Measurements from ENCODE around the gene ELP5.
"Not testable (repeated sequence)": the region's sequence is repeated elsewhere in the genome, so short reads cannot be mapped to it uniquely, and the experiment has no call there.

Gene ELP5

DNA sequence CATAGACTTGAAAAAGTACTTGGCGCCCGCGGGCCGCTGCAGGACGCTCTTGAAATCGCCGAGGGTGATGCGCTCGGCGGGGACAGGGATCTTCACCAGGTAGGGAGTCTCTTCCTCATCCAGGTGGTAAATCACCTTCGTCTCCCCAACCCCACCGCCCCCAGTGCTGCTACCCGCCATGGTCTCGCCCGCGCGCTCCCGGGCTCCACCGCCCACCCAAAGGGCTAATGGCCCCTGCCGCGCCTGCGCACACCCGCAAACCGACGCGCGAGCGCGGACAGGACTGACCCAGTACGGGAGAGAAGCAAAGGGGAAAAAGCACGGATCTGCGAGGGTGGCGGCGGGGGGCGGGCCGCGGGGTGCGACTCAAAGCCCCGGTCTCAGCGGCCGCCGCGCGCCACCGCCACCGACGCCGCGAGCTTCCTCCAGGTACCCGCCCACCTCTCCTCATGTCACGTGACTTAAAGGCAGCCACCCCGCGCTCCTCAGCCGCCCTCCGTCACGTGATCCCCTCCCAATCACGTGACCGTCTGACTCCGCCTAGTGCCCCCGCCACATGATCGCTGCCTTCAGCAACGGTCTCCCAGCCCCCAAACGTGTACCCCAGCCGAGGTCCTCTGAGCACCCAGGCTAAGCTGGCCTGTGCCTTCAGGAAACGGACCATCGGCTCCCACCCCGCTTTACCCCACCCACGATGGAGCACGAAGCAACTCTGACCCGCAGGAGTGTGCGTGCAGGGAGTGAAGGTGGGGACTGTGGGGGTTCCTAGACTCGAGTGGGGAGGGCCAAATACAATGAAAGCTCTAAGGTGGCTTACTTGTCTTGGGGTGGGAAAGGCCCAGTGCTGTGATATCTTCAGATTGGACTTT is 17.7 kb upstream of the ELP5 start, which contains the start of gene DVL2:
TSS of gene DVL2 (minus strand) at position 435 of the 869 bp plus-strand sequence. CDS start at position 180, 255 bp downstream.
- in situ Hi-C loops (cut with MboI; ENCODE audit: low pct_unique_long_range_greater_than_20kb, low sequenced_read_pairs): no loop called here
- DNase-seq: peak; percentile 97

GRCh38 chr17:7235693-7236665 is 16.0 kb upstream of the ELP5 start:
- DNase-seq: no peak
- in situ Hi-C loops (cut with MboI; ENCODE audit: low pct_unique_long_range_greater_than_20kb, low sequenced_read_pairs): no loop called here

DNA sequence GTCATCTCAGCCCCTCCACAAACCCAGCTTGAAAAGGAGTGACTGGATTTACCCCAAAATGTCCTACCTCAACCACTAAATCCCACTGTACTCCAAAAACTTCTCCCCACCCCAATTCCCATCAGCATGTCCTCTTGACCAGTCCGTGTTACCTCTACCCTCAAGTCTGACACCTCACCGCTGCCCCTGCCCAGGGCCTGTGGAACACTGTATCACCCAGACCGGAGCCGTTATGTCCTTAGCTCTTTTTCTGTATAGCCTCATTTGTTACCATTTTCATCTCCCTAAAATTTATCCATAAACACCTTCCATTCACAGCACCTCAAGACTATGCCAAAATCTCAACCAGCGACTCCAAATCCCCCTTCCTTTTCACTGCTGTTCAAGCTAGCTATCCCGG is 15.2 kb upstream of the ELP5 start:
- no peak for DNase-seq
- in situ Hi-C loops (cut with MboI; ENCODE audit: low pct_unique_long_range_greater_than_20kb, low sequenced_read_pairs): no loop called here

- in situ Hi-C loops (cut with MboI; ENCODE audit: low pct_unique_long_range_greater_than_20kb, low sequenced_read_pairs): no loop called here
- DNase-seq: no peak
Observed at GRCh38 chr17:7237266-7237760, 14.7 kb upstream of the ELP5 start.

DNA sequence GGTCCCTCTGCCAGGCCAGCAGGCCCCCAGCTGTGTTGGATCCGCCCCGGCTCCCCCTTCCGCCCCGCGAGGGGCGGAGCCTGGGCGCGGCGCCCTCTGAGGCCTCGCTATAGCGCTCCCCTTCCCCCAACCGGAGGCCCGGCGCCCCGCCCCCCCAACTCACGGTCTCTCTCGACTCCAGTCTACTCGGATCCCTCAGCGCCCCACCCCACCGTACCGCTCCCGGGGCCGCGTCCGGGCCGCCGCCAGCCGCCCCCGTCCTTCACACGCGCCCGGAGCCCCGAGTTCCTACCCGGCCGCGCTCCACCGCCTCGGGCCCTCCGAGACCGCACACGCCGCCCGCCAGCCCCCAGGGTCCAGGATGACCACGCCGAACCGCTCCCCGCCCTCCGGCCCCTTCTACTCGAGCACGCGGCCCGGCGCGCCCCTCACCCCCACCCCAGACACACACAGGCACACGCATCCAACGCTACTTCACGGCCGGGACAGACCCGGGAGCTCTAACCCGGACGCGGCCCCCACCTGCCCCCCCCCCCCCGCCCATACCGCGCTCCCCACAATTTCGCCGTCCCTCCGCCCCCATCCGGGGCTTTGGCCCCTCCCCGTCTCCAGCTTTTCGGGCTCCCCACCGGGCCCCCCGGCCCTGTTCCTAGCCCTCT is 14.1 kb upstream of the ELP5 start:
- peak; percentile 59 for DNase-seq
- in situ Hi-C loops (cut with MboI; ENCODE audit: low pct_unique_long_range_greater_than_20kb, low sequenced_read_pairs): no loop called here

DNA sequence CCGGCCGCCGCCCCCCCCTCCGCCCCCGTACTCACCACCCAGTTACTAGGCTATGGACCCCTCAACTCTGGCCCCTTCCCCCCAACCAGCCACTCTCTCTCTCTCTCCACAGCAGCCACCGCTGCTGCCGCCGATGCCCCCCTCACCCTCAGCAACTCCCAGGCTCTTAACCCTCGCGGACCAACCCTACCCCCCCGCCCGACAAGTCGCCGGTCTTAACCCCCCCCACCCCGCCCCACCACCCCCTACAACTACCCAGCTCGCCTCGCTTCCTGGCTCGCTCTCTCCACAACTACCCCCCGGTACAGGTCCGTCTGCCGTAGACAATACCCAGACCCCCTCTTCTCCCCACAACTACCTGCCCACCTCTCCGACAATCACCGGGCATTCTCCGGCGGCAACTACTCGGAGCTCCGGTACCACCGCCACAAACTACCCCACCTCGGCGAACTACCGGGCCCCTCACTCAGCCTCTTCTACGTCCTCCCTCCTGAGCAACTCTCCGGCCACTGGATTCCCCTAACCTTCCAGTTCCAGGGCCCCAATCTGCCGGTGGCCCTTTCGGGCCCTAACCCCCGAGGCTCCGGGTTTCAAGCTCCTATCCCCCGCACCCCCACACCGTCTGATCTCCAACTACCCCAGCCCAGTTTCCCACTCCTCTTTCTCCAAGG is 13.5 kb upstream of the ELP5 start:
- in situ Hi-C loops (cut with MboI; ENCODE audit: low pct_unique_long_range_greater_than_20kb, low sequenced_read_pairs): no loop called here
- DNase-seq: no peak

DNA sequence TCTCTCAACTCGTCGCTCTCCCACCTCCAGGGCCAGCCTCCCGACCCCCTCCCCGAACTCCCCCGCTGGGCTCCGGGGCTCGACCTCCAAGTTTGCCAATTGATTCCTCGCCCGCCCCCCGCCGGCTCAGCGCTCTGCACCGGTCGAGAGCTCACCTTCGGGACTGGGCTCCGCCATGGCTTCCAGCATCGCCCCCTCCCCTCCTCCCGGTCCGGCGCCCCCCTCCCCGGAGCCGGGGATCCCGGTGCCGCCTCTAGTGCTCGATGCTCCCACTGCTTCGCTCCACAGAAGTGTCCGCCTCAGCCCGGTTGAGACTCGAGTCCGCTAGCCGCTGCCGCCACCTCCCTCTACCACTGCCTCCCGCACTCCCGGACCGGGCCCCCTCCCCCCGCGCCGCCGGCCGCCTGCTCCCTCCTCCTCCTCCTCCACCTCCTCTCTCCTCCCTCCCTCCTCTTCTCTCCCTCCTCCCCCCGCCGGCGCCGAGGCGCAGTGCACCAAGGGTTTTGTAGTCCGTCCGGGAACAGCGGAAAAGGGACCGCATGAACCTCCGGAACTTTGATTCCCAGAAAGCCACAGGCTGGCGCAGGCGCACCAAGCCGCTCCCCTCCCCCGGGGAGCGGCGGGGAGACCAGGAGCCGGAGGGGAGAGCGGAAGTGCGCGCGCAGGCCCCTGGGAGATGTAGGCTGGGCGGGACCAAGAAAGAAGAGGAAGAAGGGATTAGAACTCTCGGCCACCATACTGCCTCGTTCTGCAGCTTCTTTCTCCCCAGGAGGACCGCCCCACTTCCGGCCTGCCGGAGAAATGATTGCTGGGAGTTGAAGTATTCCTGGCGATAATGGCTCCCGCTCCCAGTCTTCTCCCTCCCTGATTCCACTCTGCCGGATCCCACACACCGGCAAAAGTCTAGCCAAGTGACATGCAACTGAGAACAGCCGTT is 12.7 kb upstream of the ELP5 start, which contains the start of gene PHF23:
TSS of gene PHF23 (minus strand) at position 367 of the 937 bp plus-strand sequence. CDS start at position 189, 178 bp downstream.
- peak; percentile 100 for DNase-seq
- in situ Hi-C loops (cut with MboI; ENCODE audit: low pct_unique_long_range_greater_than_20kb, low sequenced_read_pairs): no loop called here

DNA sequence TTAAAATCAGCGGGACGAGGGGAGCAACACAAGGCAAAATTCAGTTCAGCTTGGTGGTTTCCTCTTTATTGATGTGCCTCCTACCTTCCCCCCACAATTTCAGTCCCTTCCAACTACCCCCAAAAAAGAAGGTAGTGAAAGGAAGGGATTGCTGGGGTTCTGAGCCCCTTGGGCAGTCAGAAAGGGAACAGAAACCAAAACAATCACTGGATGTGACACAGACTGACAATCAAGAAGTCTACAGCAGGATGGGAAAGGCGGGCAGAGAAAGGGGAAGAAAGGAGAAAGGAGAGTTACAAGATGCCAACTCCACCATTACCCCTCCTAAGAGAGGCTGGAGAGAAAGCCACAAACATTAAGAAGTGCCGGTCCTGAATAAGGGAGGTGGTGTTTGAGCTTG is 11.6 kb upstream of the ELP5 start:
- DNase-seq: peak; percentile 40
- in situ Hi-C loops (cut with MboI; ENCODE audit: low pct_unique_long_range_greater_than_20kb, low sequenced_read_pairs): no loop called here

DNA sequence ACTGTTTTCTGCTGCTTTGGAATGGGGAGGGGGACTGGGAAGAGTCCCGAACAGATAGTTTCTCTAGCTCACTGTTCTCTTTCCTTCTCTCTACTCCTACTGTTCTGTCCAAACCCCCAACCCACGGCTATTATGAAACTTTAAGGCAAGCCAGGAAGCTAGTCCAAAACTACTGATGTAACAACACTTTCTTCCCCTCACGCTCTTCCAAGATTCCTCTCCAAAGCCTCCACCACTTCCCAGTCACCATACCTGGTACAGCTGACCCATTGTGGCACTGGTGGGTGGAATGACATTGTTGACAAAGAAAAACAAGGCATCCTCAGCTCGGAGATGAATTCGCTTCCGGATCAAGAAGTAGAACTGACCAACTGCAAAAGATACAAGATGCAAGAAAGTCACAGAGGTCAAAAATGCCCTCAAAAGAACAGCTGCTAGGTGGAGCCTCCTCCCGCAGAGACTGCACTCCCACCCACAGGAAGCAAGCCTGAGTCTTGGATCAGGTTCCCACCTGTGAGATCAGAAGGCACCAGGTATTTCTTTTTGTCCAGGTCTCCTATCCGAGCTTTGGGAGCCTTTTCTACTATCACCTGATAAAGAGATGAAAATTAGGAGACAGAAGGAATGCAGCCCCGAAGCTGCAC is 10.8 kb upstream of the ELP5 start:
- DNase-seq: no peak
- in situ Hi-C loops (cut with MboI; ENCODE audit: low pct_unique_long_range_greater_than_20kb, low sequenced_read_pairs): no loop called here

DNA sequence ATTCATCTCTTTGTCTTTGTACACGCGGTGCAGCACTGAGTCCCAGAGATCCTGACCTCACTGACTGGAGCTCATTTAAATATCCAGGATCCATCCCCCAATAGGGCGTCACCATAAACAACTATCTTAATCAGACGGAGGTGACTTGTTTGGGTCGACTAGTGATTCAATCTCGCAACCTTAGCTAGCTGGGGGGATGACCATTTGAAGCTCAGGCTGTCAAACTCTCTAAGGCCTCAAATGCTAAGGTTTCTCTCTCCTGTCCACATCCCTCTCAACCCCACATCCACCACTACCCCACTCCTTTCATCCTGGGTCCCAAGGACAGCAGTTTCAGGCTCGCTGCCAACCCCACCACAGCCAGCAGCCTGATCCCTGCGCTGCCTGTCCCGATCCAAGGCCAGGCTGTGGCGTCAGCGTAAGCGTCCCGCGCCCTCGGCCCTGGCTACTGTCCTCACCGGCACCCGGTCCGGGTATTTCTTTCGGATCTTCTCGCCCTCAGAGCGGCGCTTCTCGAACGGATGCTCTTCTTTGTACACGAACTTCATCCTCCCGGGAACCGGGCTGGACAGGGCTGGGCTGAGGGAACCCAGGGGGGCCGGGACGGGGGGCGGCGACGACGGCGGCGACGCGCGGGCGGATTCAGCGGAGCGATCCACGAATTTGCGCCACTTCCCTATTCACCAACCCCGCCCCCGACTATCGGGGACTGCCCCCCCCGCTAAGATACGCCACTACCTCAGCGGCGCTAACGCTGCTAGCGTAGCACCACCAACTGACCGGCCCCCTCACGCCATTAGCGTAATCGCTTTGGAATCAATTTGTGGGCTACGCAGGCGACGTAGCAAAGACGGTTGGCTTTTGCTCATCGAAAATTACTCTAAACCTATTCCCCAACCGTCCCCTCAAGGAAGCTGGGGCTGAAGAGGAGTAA is 10.0 kb upstream of the ELP5 start, which contains the start of gene GABARAP:
TSS of gene GABARAP (minus strand) at position 667 of the 934 bp plus-strand sequence. CDS start at position 548, 119 bp downstream.
- in situ Hi-C loops (cut with MboI; ENCODE audit: low pct_unique_long_range_greater_than_20kb, low sequenced_read_pairs): no loop called here
- DNase-seq: peak; percentile 95

- in situ Hi-C loops (cut with MboI; ENCODE audit: low pct_unique_long_range_greater_than_20kb, low sequenced_read_pairs): no loop called here
Observed at GRCh38 chr17:7242717-7243452, 9.1 kb upstream of the ELP5 start.

DNA sequence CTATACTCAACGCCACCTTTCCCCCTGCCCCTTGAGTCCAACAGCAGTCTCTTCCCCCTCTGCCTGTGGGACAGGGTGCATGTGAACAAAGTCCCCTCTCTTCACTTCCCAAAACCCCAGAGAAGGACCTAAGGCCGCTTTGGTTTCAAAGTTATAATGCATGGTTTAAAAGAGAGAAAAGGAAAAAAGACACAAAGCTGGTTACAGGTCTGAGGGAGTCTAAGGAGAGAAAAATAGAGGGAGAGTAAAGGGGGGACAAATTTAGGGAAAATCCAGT is 8.6 kb upstream of the ELP5 start:
- no peak for DNase-seq
- in situ Hi-C loops (cut with MboI; ENCODE audit: low pct_unique_long_range_greater_than_20kb, low sequenced_read_pairs): no loop called here

More at GRCh38 chr17:7242717-7243452, 9.1 kb upstream of the ELP5 start:
- peak; percentile 95 for DNase-seq

DNA sequence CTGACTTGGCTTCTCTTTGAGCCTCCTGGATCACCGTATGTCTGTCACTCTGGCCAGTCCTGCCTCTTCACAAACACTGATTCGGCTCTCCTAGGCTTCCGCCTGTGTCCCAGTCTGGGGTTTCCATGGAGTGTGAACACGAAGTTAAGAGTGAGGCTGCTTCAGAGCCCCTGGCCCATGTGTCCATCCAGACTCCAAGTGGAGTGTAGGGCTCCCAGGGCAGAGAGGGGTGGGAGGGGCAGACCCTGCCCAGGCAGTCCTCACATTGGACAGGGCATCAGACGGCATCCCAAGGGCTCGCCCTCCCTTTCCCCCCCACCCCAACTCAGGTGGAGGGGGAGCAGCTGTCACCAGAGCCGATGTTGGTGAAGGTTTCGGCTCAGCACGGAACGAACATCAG is 8.2 kb upstream of the ELP5 start:
- DNase-seq; in situ Hi-C loops (cut with MboI; ENCODE audit: low pct_unique_long_range_greater_than_20kb, low sequenced_read_pairs): not testable (repeated sequence)

DNA sequence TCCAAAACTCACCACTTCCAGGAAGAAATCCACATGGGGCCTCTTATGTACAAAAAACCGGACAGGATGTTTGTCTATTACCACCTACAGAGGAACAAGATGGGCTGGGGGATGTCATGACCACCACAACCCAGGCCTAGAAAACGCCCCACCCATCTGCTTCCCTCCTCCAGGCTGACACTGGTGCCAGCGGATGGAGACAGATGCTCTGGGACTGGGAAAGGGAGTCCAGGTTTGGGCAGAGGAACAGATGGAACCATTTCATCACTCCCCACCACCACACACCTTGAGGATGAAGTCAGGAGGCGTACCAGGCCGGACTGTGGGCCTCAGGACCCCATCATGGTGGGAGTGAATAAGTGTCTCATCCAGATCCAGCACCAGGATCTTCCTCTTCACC is 5.2 kb upstream of the ELP5 start:
- in situ Hi-C loops (cut with MboI; ENCODE audit: low pct_unique_long_range_greater_than_20kb, low sequenced_read_pairs): no loop called here

GRCh38 chr17:7248796-7249195 is 3.2 kb upstream of the ELP5 start:
- in situ Hi-C loops (cut with MboI; ENCODE audit: low pct_unique_long_range_greater_than_20kb, low sequenced_read_pairs): no loop called here

More for the DNA sequence above, 5.2 kb upstream of the ELP5 start:
- DNase-seq: no peak

More at GRCh38 chr17:7248796-7249195, 3.2 kb upstream of the ELP5 start:
- DNase-seq: no peak
